Stimulated activated CD4-positive, alpha-beta T cell treated with anti-CD3 and anti-CD28 coated beads, Interleukin-1b, Interleukin-23, amount 100 ng/mL, for 48 hours (primary cell): ENCODE results near the gene CRB1.
A peak's percentile ranks its signal among the peaks of the same experiment; 100 is the strongest.

Source experiments
- DNase-seq: peaks from one replicate; pipeline ENCODE4 v3.0.0-alpha.2; 2020

CRB1 gene

GRCh38 chr1:197351821-197352440 is 83.9 kb downstream of the CRB1 start:
- no peak for DNase-seq

GRCh38 chr1:197355248-197355995 is 87.4 kb downstream of the CRB1 start:
- no peak for DNase-seq

- peak; percentile 5 for DNase-seq
These were observed 88.9 kb downstream of the CRB1 start for GRCh38 chr1:197356723-197357533.

GRCh38 chr1:197358959-197359358 is 90.9 kb downstream of the CRB1 start:
- no peak for DNase-seq

GRCh38 chr1:197360068-197360467 is 92.0 kb downstream of the CRB1 start:
- DNase-seq, result no peak

GRCh38 chr1:197362871-197363270 is 94.8 kb downstream of the CRB1 start:
- DNase-seq, result no peak

- no peak for DNase-seq
These were observed 95.8 kb downstream of the CRB1 start for GRCh38 chr1:197363855-197364254.

- DNase-seq, result no peak
These were observed 98.9 kb downstream of the CRB1 start for GRCh38 chr1:197366996-197367395.

GRCh38 chr1:197367627-197368026 is 99.6 kb downstream of the CRB1 start:
- DNase-seq, result no peak

- no peak for DNase-seq
These were observed 106.4 kb downstream of the CRB1 start for GRCh38 chr1:197374428-197374827.

GRCh38 chr1:197384471-197384870 is 116.4 kb downstream of the CRB1 start:
- no peak for DNase-seq

GRCh38 chr1:197388801-197389200 is 120.7 kb downstream of the CRB1 start:
- no peak for DNase-seq

GRCh38 chr1:197390856-197391255 is 122.8 kb downstream of the CRB1 start:
- no peak for DNase-seq

- DNase-seq, result no peak
These were observed 123.5 kb downstream of the CRB1 start for GRCh38 chr1:197391303-197392226.

- no peak for DNase-seq
These were observed 124.5 kb downstream of the CRB1 start for GRCh38 chr1:197392541-197392940.

GRCh38 chr1:197393105-197393504 is 125.1 kb downstream of the CRB1 start:
- DNase-seq, result no peak

GRCh38 chr1:197393772-197394171 is 125.7 kb downstream of the CRB1 start:
- no peak for DNase-seq

GRCh38 chr1:197394831-197395608 is 127.0 kb downstream of the CRB1 start:
- no peak for DNase-seq

- no peak for DNase-seq
These were observed 129.8 kb downstream of the CRB1 start for GRCh38 chr1:197397895-197398294.

GRCh38 chr1:197399755-197400521 is 131.9 kb downstream of the CRB1 start:
- DNase-seq, result peak; percentile 6

- no peak for DNase-seq
These were observed 132.5 kb downstream of the CRB1 start for GRCh38 chr1:197400522-197400902.
